Hepatocyte (in vitro differentiated cells): ENCODE results near the gene SPACA7. TPM values are rescaled to one million over a fixed set of nuclear protein-coding genes. Genes with fewer than 3 reads are reported as not detected.
"Not testable (repeated sequence)": the region's sequence is repeated elsewhere in the genome, so short reads cannot be mapped to it uniquely, and the experiment has no call there.

Experiments used
- DNase-seq: peaks from one replicate; pipeline ENCODE4 v3.0.0-alpha.2; 2016; ENCODE audit warnings: low spot score
- H2AFZ ChIP-seq: fragments of 200-600 bp; sonication (generic); 2 replicates; pipeline ENCODE4 v1.6.0; 2016; ENCODE audit warnings: antibody characterized with exemption, mild to moderate bottlenecking
- H3K27ac ChIP-seq: fragments of 200-600 bp; sonication (generic); 2 replicates; pipeline ENCODE4 v1.5.1; 2016; ENCODE audit warnings: mild to moderate bottlenecking
- H3K27me3 ChIP-seq: fragments of 200-600 bp; sonication (generic); 2 replicates; pipeline ENCODE4 v1.6.1; 2016
- H3K36me3 ChIP-seq: fragments of 200-600 bp; sonication (generic); replicated peaks from 2 replicates; pipeline ENCODE4 v1.5.1; 2016; ENCODE audit warnings: low read depth; ENCODE audit not compliant: insufficient read depth
- H3K4me1 ChIP-seq: fragments of 200-600 bp; sonication (generic); 2 replicates; pipeline ENCODE4 v1.5.1; 2016; ENCODE audit warnings: mild to moderate bottlenecking, moderate library complexity; ENCODE audit not compliant: insufficient read depth
- H3K4me2 ChIP-seq: fragments of 200-600 bp; sonication (generic); 2 replicates; pipeline ENCODE4 v1.6.0; 2016
- H3K4me3 ChIP-seq: fragments of 200-600 bp; sonication (generic); 2 replicates; pipeline ENCODE4 v1.5.1; 2016; ENCODE audit warnings: mild to moderate bottlenecking
- H3K79me2 ChIP-seq: fragments of 200-600 bp; sonication (generic); 2 replicates; pipeline ENCODE4 v1.6.0; 2017; ENCODE audit warnings: mild to moderate bottlenecking
- H3K9me2 ChIP-seq: fragments of 200-600 bp; sonication (generic); replicated peaks from 2 replicates; pipeline ENCODE4 v1.6.0; 2017; ENCODE audit warnings: mild to moderate bottlenecking; ENCODE audit not compliant: insufficient read depth
- H3K9me3 ChIP-seq: fragments of 200-600 bp; sonication (generic); 2 replicates; pipeline ENCODE4 v1.5.1; 2016; ENCODE audit warnings: low read depth, mild to moderate bottlenecking
- H4K20me1 ChIP-seq: fragments of 200-600 bp; sonication (generic); 2 replicates; pipeline ENCODE4 v1.6.0; 2016; ENCODE audit warnings: mild to moderate bottlenecking; ENCODE audit not compliant: insufficient read depth, poor library complexity, severe bottlenecking
- CTCF ChIP-seq: fragments of 200-600 bp; sonication (generic); IDR thresholded peaks from 2 replicates; pipeline ENCODE4 v1.5.1; 2016; ENCODE audit warnings: antibody characterized with exemption, mild to moderate bottlenecking; ENCODE audit not compliant: poor library complexity
- EZH2 ChIP-seq: fragments of 200-600 bp; sonication (generic); IDR thresholded peaks from 2 replicates; pipeline ENCODE4 v1.6.1; 2016; ENCODE audit warnings: antibody characterized with exemption, mild to moderate bottlenecking, borderline replicate concordance
- EZH2phosphoT487 ChIP-seq: fragments of 200-600 bp; sonication (generic); IDR thresholded peaks from one replicate; pipeline ENCODE4 v1.6.1; 2018; ENCODE audit warnings: antibody characterized with exemption, mild to moderate bottlenecking, low read depth, moderate library complexity; ENCODE audit not compliant: unreplicated experiment, severe bottlenecking
- WGBS: methylation state at CpG from one replicate; pipeline ENCODE4 v1.1.6; 2016; ENCODE audit warnings: low lambda C conversion rate; ENCODE audit errors: missing lambda C conversion rate; 5-methylcytosine and 5-hydroxymethylcytosine counted together
- polyA plus RNA-seq: library from polyadenylated mRNA; unstranded; fragments of >200 nt; fragmentation: Nextera tagmentation; extraction: Ambion mirVana; gene quantifications from 2 replicates; pipeline ENCODE4 v1.2.1, GENCODE V29; 2016
- total RNA-seq: library from RNA; depleted of rRNA; stranded (reverse); fragments of >200 nt; gene quantifications from 2 replicates; pipeline ENCODE4 v1.2.3, GENCODE V29; 2014

The SPACA7 gene
- total and polyA plus RNA-seq, 2 experiments from 2014 or later: not detected

DNA sequence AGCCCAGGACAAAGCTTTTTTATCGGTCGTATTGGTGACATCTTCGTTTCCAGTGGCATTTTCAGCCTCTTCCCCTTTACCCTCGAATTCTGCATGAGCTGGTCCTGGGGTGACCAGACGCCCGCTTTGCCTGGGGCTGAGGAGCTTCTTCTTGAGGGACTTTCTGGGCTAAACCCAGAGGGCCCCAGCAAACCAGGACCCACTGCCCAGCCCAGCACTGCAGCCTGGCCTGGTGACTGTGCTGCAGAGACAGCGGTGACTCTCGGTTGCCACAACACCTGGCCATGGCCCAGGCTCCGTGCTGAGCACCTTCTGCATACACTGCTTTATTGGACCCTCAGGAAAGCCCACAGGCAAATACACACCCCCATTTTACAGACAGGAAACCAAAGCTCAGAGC is 21.0 kb downstream of the SPACA7 start:
- 87% methylated on average over 9 of the region's 9 CpGs for WGBS
- H4K20me1 ChIP-seq: no peaks in the 10 kb centered on the region
- no peaks in the 10 kb centered on the region for H3K36me3 ChIP-seq
- TF ChIP-seq EZH2 (no peak), EZH2phosphoT487 (no peak), CTCF (no peak)
- no peaks in the 10 kb centered on the region for H3K27me3 ChIP-seq
- no peak for DNase-seq
- no peak overlapping the region for H3K4me2 ChIP-seq
- no peaks in the 10 kb centered on the region for H3K9me3 ChIP-seq
- H3K79me2 ChIP-seq: no peaks in the 10 kb centered on the region
- no peak overlapping the region for H3K4me3 ChIP-seq
- H3K9me2 ChIP-seq: no peaks in the 10 kb centered on the region
- no peak overlapping the region for H2AFZ ChIP-seq
- H3K4me1 ChIP-seq: no peaks in the 10 kb centered on the region
- H3K27ac ChIP-seq: no peak overlapping the region

DNA sequence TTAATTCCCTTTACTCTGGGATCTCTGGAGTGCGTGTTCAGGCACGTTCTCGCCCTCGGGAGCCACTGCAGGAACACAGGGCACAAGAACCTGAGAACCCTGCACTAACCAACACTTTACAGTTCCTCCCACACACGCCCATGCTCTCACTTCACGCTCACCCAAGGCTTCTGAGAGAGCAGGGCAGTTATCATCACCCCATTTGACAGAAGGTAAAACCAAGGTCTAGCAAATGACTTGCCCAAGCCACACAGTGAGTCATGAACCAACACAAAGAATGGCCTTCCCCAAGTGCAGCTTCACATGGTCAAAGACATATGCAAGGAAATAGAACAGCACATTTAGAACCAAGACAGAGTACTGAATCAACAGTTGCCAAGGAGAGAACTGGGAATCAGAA is 22.2 kb downstream of the SPACA7 start:
- DNase-seq, H3K4me1 ChIP-seq, H3K9me2 ChIP-seq, H3K27ac ChIP-seq, H3K4me2 ChIP-seq, H3K27me3 ChIP-seq, H3K79me2 ChIP-seq, H3K4me3 ChIP-seq, H3K9me3 ChIP-seq, H3K36me3 ChIP-seq, H2AFZ ChIP-seq, H4K20me1 ChIP-seq: not testable (repeated sequence)
- WGBS: 83% methylated on average over 6 of the region's 6 CpGs

GRCh38 chr13:112409828-112410227 is 33.7 kb downstream of the SPACA7 start:
- WGBS: 72% methylated on average over 3 of the region's 3 CpGs
- H3K4me1 ChIP-seq: not testable (repeated sequence)

DNA sequence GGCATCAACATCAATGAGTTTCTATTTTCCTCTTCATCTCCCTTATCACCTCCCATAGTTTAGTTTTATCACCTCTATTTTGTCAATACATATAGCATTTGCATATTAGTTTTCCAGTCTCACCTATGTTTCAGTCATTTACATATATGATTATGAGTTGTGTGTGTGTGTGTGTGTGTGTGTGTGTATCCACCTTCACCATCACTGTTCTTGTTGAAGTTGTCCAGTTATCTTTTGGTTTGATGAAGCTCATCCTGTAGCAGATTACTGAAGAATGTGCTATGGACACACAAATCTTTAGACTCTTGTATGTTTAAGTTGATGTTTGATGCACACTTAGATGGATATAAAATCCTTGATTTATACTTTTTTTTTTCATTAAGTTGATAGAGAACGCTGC is 40.5 kb downstream of the SPACA7 start:
- Histone ChIP-seq H3K9me3 (peaks cover 5% of the 10 kb centered on the region), H3K9me2 (no peaks in the 10 kb centered on the region), H3K4me3 (no peak overlapping the region), H4K20me1 (no peaks in the 10 kb centered on the region), H2AFZ (no peak overlapping the region), H3K4me2 (no peak overlapping the region), H3K36me3 (no peaks in the 10 kb centered on the region), H3K79me2 (no peaks in the 10 kb centered on the region), H3K27me3 (no peaks in the 10 kb centered on the region), H3K4me1 (no peaks in the 10 kb centered on the region), H3K27ac (no peak overlapping the region)
- no peak for DNase-seq
- WGBS: 54% methylated on average over 1 of the region's 1 CpG
- TF ChIP-seq EZH2 (no peak), EZH2phosphoT487 (no peak), CTCF (no peak)

More at GRCh38 chr13:112409828-112410227, 33.7 kb downstream of the SPACA7 start:
- not testable (repeated sequence) for H4K20me1 ChIP-seq, H2AFZ ChIP-seq, DNase-seq, H3K27me3 ChIP-seq, H3K4me2 ChIP-seq, H3K9me3 ChIP-seq, H3K36me3 ChIP-seq, H3K9me2 ChIP-seq, H3K79me2 ChIP-seq, H3K4me3 ChIP-seq, H3K27ac ChIP-seq

DNA sequence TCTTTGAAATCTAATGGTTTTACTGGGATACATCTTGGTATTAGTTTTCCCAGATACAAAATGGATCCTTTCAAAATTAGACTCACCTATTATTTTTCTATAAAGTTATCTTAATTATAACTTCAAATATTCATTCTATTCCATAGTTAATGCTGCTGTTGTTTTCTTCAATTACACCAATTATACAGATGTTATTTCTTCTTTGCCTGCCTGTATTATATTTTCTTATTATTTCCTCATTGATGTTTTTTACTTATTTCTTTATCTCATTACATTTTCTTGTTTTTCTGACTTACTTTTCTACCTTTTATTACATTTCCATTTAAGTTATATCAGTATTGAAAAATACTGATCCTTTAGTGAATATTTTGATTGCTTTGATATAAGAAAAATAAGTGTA is 40.9 kb downstream of the SPACA7 start:
- no peak overlapping the region for H2AFZ ChIP-seq
- DNase-seq: no peak
- no peaks in the 10 kb centered on the region for H3K79me2 ChIP-seq
- TF ChIP-seq EZH2 (no peak), EZH2phosphoT487 (no peak), CTCF (no peak)
- no peak overlapping the region for H3K4me2 ChIP-seq
- H3K9me2 ChIP-seq: no peaks in the 10 kb centered on the region
- no peaks in the 10 kb centered on the region for H3K36me3 ChIP-seq
- no peaks in the 10 kb centered on the region for H4K20me1 ChIP-seq
- no peaks in the 10 kb centered on the region for H3K4me1 ChIP-seq
- no peaks in the 10 kb centered on the region for H3K27me3 ChIP-seq
- peaks cover 5% of the 10 kb centered on the region for H3K9me3 ChIP-seq
- H3K4me3 ChIP-seq: no peak overlapping the region
- no peak overlapping the region for H3K27ac ChIP-seq
